Fibroblast of skin of scalp (primary cell): Measurements from ENCODE around the gene PCDHA6. TPM values are rescaled to one million over a fixed set of nuclear protein-coding genes. Genes with fewer than 3 reads are reported as not detected.
"Not testable (repeated sequence)": the region's sequence is repeated elsewhere in the genome, so short reads cannot be mapped to it uniquely, and the experiment has no call there.

Source experiments
- DNase-seq: peaks from one replicate; pipeline ENCODE4 v3.0.0-alpha.2; 2013
- polyA plus RNA-seq, 2 experiments: library from polyadenylated mRNA; unstranded; fragments of 120-200 nt; gene quantifications; one replicate each; pipeline ENCODE4 v1.2.1, GENCODE V29; 2013; ENCODE audit not compliant: insufficient read length in 2 of 2

The PCDHA6 gene, protein sequence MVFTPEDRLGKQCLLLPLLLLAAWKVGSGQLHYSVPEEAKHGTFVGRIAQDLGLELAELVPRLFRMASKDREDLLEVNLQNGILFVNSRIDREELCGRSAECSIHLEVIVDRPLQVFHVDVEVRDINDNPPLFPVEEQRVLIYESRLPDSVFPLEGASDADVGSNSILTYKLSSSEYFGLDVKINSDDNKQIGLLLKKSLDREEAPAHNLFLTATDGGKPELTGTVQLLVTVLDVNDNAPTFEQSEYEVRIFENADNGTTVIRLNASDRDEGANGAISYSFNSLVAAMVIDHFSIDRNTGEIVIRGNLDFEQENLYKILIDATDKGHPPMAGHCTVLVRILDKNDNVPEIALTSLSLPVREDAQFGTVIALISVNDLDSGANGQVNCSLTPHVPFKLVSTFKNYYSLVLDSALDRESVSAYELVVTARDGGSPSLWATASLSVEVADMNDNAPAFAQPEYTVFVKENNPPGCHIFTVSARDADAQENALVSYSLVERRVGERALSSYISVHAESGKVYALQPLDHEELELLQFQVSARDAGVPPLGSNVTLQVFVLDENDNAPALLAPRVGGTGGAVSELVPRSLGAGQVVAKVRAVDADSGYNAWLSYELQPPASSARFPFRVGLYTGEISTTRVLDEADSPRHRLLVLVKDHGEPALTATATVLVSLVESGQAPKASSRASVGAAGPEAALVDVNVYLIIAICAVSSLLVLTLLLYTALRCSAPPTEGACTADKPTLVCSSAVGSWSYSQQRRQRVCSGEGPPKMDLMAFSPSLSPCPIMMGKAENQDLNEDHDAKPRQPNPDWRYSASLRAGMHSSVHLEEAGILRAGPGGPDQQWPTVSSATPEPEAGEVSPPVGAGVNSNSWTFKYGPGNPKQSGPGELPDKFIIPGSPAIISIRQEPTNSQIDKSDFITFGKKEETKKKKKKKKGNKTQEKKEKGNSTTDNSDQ
- 0.12 TPM for polyA plus RNA-seq (2013, experiment 1 of 2; ENCODE audit: insufficient read length)
- 0.21 TPM for polyA plus RNA-seq (2013, experiment 2 of 2; ENCODE audit: insufficient read length)

DNA sequence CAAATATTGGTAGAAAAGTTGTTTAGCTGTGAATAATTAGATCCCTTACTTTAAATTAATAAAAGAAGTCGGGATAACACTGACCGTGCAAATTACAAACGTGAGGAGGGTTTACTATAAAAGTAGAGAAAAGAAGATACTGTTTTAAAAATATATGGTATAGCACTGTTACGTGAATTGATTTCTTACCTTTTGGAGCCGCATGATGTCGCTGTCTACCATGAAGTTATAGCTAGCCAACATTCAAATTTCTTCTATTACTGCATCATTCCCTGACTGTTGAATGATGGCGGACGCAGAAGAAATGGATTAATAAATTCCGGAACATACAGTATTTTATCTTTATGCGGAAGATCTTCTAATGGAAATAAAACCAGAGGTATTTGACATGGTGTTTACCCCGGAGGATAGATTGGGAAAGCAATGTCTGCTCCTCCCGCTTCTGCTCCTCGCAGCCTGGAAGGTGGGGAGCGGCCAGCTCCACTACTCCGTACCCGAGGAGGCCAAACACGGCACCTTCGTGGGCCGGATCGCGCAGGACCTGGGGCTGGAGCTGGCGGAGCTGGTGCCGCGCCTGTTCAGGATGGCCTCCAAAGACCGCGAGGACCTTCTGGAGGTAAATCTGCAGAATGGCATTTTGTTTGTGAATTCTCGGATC, at the start of gene PCDHA6:
PCDHA6 (plus strand) TSS at position 257 of the 658 bp plus-strand sequence; CDS start at position 389, 132 bp downstream.
- DNase-seq, result no peak

- no peak for DNase-seq
Observed at GRCh38 chr5:140780512-140780911, 47.2 kb upstream of the PCDHA6 start.

DNA sequence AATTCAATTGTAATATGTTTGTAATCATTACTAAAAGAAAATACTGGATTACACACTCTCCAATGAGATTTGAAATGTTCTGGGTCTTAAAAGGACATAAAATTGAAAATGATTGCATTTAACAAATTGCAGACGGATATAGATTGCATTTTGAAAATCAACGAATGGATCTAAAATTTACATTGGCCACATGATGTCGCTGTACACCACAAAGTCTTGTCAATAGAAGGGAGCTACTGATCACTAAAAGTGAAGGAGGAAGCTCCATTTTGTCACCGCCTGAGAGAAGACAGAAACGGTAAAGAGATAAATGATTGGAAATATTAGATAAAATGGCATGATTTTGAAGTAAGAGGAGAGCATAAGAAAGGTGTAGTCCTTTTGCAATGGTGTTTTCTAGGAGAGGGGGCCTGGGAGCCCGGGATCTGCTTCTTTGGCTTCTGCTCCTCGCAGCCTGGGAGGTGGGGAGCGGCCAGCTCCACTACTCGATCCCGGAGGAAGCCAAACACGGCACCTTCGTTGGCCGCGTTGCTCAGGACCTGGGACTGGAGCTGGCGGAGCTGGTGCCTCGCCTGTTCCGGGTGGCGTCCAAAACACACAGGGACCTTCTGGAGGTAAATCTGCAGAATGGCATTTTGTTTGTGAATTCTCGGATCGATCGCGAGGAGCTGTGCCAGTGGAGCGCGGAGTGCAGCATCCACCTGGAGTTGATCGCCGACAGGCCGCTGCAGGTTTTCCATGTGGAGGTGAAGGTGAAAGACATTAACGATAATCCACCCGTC, 41.7 kb upstream of the PCDHA6 start, which contains the start of gene PCDHA1:
PCDHA1 (plus strand) TSS at position 236 of the 782 bp plus-strand sequence.
- DNase-seq, result no peak

DNA sequence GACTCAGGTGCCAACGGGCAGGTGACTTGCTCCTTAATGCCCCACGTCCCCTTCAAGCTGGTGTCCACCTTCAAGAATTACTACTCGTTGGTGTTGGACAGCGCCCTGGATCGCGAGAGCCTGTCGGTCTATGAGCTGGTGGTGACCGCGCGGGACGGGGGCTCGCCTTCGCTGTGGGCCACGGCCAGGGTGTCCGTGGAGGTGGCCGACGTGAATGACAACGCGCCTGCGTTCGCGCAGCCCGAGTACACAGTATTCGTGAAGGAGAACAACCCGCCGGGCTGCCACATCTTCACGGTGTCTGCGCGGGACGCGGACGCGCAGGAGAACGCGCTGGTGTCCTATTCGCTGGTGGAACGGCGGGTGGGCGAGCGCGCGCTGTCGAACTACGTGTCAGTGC, 40.3 kb upstream of the PCDHA6 start:
- DNase-seq, result not testable (repeated sequence)

- not testable (repeated sequence) for DNase-seq
Observed at GRCh38 chr5:140787849-140788504, 39.8 kb upstream of the PCDHA6 start.

DNA sequence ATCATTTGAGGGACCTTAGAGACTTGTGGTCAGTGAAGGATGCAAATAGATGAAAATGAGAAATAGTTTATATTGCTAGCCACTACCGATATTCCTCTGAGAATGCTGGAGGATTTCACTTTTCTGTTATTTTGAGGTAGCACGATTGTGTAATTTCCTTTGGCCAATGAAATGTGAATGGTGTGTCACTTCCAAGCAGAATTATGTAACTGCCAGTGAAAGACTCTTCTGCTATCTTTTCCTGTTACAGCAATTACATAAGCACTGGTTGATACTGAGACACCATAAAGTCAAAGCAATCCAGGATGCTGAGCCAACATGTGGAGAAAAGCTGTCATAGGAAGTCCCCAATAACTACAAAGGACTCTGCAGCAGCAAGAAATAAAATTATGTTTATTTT, 36.7 kb upstream of the PCDHA6 start:
- DNase-seq, result no peak

GRCh38 chr5:140794595-140795258, 33.0 kb upstream of the PCDHA6 start, which contains the start of gene PCDHA2:
Gene PCDHA2, plus strand, starts transcription at chr5:140794852.
- DNase-seq, result no peak

DNA sequence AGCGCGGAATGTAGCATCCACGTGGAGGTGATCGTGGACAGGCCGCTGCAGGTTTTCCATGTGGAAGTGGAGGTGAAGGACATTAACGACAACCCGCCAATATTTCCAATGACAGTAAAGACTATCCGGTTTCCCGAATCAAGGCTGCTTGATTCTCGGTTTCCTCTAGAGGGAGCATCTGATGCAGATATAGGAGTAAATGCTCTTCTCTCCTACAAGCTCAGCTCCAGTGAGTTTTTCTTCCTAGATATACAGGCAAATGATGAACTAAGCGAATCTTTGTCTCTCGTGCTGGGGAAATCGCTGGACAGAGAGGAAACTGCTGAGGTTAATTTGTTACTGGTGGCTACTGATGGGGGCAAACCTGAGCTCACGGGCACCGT, 32.5 kb upstream of the PCDHA6 start:
- peak; percentile 1 for DNase-seq

- not testable (repeated sequence) for DNase-seq
Observed at GRCh38 chr5:140796072-140796717, 31.6 kb upstream of the PCDHA6 start.

DNA sequence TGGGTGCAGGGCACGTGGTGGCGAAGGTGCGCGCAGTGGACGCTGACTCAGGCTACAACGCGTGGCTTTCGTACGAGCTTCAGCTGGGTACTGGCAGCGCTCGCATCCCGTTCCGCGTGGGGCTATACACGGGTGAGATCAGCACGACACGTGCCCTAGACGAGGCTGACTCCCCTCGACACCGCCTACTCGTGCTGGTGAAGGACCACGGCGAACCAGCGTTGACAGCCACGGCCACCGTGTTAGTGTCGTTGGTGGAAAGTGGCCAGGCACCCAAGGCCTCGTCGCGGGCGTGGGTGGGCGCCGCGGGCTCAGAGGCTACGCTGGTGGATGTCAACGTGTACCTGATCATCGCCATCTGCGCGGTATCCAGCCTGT, 31.1 kb upstream of the PCDHA6 start:
- DNase-seq, result no peak

GRCh38 chr5:140800816-140801493, 26.8 kb upstream of the PCDHA6 start, which contains the start of gene PCDHA3:
Gene PCDHA3, plus strand, starts transcription at chr5:140801057.
- DNase-seq, result peak; percentile 12

DNA sequence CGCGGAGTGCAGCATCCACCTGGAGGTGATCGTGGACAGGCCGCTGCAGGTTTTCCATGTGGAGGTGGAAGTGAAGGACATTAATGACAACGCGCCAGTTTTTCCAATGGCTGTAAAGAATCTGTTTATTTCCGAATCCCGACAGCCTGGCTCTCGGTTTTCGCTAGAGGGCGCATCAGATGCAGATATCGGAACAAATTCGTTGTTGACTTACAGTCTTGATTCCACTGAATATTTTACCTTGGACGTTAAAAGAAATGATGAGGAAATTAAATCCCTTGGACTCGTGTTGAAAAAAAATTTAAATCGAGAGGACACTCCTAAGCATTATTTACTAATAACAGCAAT, 26.3 kb upstream of the PCDHA6 start:
- DNase-seq, result peak; percentile 2

DNA sequence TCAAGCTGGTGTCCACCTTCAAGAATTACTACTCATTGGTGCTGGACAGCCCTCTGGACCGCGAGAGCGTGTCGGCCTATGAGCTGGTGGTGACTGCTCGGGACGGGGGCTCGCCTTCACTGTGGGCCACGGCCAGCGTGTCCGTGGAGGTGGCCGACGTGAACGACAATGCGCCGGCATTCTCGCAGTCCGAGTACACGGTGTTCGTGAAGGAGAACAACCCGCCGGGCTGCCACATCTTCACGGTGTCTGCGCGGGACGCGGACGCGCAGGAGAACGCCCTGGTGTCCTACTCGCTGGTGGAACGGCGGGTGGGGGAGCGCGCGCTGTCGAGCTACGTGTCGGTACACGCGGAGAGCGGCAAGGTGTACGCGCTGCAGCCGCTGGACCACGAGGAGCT, 25.4 kb upstream of the PCDHA6 start:
- DNase-seq, result not testable (repeated sequence)

DNA sequence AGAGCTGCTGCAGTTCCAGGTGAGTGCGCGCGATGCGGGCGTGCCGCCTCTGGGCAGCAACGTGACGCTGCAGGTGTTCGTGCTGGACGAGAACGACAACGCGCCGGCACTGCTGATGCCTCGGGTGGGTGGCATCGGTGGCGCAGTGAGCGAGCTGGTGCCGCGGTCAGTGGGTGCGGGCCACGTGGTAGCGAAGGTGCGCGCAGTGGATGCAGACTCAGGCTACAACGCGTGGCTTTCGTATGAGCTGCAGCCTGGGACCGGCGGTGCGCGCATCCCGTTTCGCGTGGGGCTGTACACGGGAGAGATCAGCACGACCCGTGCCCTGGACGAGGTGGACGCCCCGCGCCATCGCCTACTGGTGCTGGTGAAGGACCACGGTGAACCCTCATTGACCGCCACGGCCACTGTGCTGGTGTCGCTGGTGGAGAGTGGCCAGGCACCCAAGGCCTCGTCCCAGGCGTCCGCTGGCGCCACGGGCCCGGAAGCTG, 24.9 kb upstream of the PCDHA6 start:
- DNase-seq, result no peak

- peak; percentile 1 for DNase-seq
Observed at GRCh38 chr5:140806834-140807775, 20.7 kb upstream of the PCDHA6 start, which contains the start of gene PCDHA4. Gene PCDHA4, plus strand, starts transcription at chr5:140807068.

GRCh38 chr5:140808241-140808888, 19.4 kb upstream of the PCDHA6 start:
- DNase-seq, result not testable (repeated sequence)

GRCh38 chr5:140808889-140809291, 18.9 kb upstream of the PCDHA6 start:
- DNase-seq, result no peak
